DND-41 (cell line): ENCODE measurements around the gene ZNF473.
"Not testable (repeated sequence)": the region's sequence is repeated elsewhere in the genome, so short reads cannot be mapped to it uniquely, and the experiment has no call there.

Experiments
- ATAC-seq: fragments of 200-7000 bp; cut with Tn5 transposase; 3 replicates; pipeline ENCODE4 v1.9.1; 2021; ENCODE audit warnings: low read depth; ENCODE audit not compliant: insufficient read depth
- DNase-seq: peaks from one replicate; pipeline ENCODE4 v3.0.0-alpha.2; 2020
- H2AFZ ChIP-seq: 2 replicates; pipeline ENCODE4 v1.6.0; 2012; ENCODE audit warnings: low read depth, low read length
- H3K27ac ChIP-seq: 2 replicates; pipeline ENCODE4 v1.5.1; 2012; ENCODE audit warnings: low read length, inconsistent platforms
- H3K27me3 ChIP-seq: fragments of 200-600 bp; sonication (generic); 2 replicates; pipeline ENCODE4 v1.6.0; 2012; ENCODE audit warnings: low read length, mild to moderate bottlenecking, inconsistent platforms; ENCODE audit not compliant: insufficient read depth, poor library complexity
- H3K36me3 ChIP-seq: 2 replicates; pipeline ENCODE4 v1.5.1; 2012; ENCODE audit warnings: low read length, inconsistent platforms; ENCODE audit not compliant: insufficient read depth
- H3K4me1 ChIP-seq: 2 replicates; pipeline ENCODE4 v1.5.1; 2012; ENCODE audit warnings: mild to moderate bottlenecking, low read length; ENCODE audit not compliant: insufficient read depth
- H3K4me2 ChIP-seq: 2 replicates; pipeline ENCODE4 v1.6.0; 2012; ENCODE audit warnings: mild to moderate bottlenecking, moderate library complexity, low read length, inconsistent platforms; ENCODE audit not compliant: insufficient read depth
- H3K4me3 ChIP-seq, 2 experiments: fragments of 200-600 bp in 1 of 2; shearing (Covaris generic) in 1 of 2; 2 replicates each; pipeline ENCODE4 v1.5.1; 2012 to 2016; ENCODE audit warnings: inconsistent platforms in 2 of 2, low read length in 2 of 2, mild to moderate bottlenecking in 2 of 2, low read depth in 1 of 2, moderate library complexity in 1 of 2
- H3K79me2 ChIP-seq: 2 replicates; pipeline ENCODE4 v1.6.0; 2012; ENCODE audit warnings: low read length, inconsistent platforms; ENCODE audit not compliant: insufficient read depth
- H3K9ac ChIP-seq: 2 replicates; pipeline ENCODE4 v1.6.0; 2012; ENCODE audit warnings: low read depth, mild to moderate bottlenecking, inconsistent platforms, low read length, moderate library complexity
- H3K9me3 ChIP-seq: 2 replicates; pipeline ENCODE4 v1.5.1; 2012; ENCODE audit warnings: low read length, moderate library complexity, mild to moderate bottlenecking, inconsistent platforms; ENCODE audit not compliant: insufficient read depth, severe bottlenecking
- H4K20me1 ChIP-seq: 2 replicates; pipeline ENCODE4 v1.6.0; 2012; ENCODE audit warnings: low read length; ENCODE audit not compliant: insufficient read depth

The ZNF473 gene

GRCh38 chr19:50075076-50075475 is 49.3 kb downstream of the ZNF473 start:
- not testable (repeated sequence) for H3K36me3 ChIP-seq, H3K4me3 ChIP-seq, H3K9me3 ChIP-seq, H3K4me1 ChIP-seq, H3K4me2 ChIP-seq, H4K20me1 ChIP-seq, H3K79me2 ChIP-seq, H2AFZ ChIP-seq, ATAC-seq, H3K27me3 ChIP-seq, H3K9ac ChIP-seq, H3K27ac ChIP-seq, DNase-seq

GRCh38 chr19:50075644-50076372 is 50.0 kb downstream of the ZNF473 start:
- not testable (repeated sequence) for H2AFZ ChIP-seq, H3K27me3 ChIP-seq, H3K4me1 ChIP-seq, H4K20me1 ChIP-seq, ATAC-seq, H3K36me3 ChIP-seq, H3K4me2 ChIP-seq, DNase-seq, H3K9me3 ChIP-seq, H3K4me3 ChIP-seq, H3K9ac ChIP-seq, H3K79me2 ChIP-seq, H3K27ac ChIP-seq

- not testable (repeated sequence) for H3K4me2 ChIP-seq, H3K79me2 ChIP-seq, ATAC-seq, H2AFZ ChIP-seq, DNase-seq, H3K4me3 ChIP-seq, H3K9ac ChIP-seq, H3K27ac ChIP-seq, H3K4me1 ChIP-seq, H3K36me3 ChIP-seq, H4K20me1 ChIP-seq, H3K9me3 ChIP-seq, H3K27me3 ChIP-seq
These were observed 51.0 kb downstream of the ZNF473 start for GRCh38 chr19:50076581-50077355.

GRCh38 chr19:50079014-50079413 is 53.2 kb downstream of the ZNF473 start:
- H3K9me3 ChIP-seq, result not testable (repeated sequence)

GRCh38 chr19:50084440-50084839 is 58.6 kb downstream of the ZNF473 start:
- not testable (repeated sequence) for H3K9ac ChIP-seq, H3K4me2 ChIP-seq, H3K9me3 ChIP-seq, H2AFZ ChIP-seq, DNase-seq, ATAC-seq, H3K4me1 ChIP-seq, H3K27ac ChIP-seq, H3K79me2 ChIP-seq, H3K4me3 ChIP-seq, H3K27me3 ChIP-seq, H3K36me3 ChIP-seq, H4K20me1 ChIP-seq

More at GRCh38 chr19:50079014-50079413, 53.2 kb downstream of the ZNF473 start:
- H3K36me3 ChIP-seq, H3K79me2 ChIP-seq, H3K4me3 ChIP-seq, H3K9ac ChIP-seq, H3K27me3 ChIP-seq, H3K4me2 ChIP-seq, DNase-seq, H3K27ac ChIP-seq, H4K20me1 ChIP-seq, H3K4me1 ChIP-seq, ATAC-seq, H2AFZ ChIP-seq: not testable (repeated sequence)

GRCh38 chr19:50087153-50087552 is 61.3 kb downstream of the ZNF473 start:
- ATAC-seq, H4K20me1 ChIP-seq, H3K36me3 ChIP-seq, H3K4me2 ChIP-seq, H2AFZ ChIP-seq, H3K4me1 ChIP-seq, H3K79me2 ChIP-seq, H3K9me3 ChIP-seq, H3K9ac ChIP-seq, H3K4me3 ChIP-seq, H3K27ac ChIP-seq, H3K27me3 ChIP-seq, DNase-seq: not testable (repeated sequence)
